HG03460 (cell line): ENCODE data around the gene CAMK2N1.
"Not testable (repeated sequence)": the region's sequence is repeated elsewhere in the genome, so short reads cannot be mapped to it uniquely, and the experiment has no call there.

Source experiments
- ATAC-seq: cut with Tn5 transposase; IDR thresholded peaks from one replicate; pipeline ENCODE4 v1.9.1; 2021; ENCODE audit not compliant: unreplicated experiment

The CAMK2N1 gene

GRCh38 chr1:20496725-20497383 lies 10.8 kb upstream of the CAMK2N1 start:
- not testable (repeated sequence) for ATAC-seq

- no peak for ATAC-seq
These were observed 10.2 kb upstream of the CAMK2N1 start for GRCh38 chr1:20496241-20496661.

- ATAC-seq = no peak
These were observed 9.7 kb upstream of the CAMK2N1 start for GRCh38 chr1:20495661-20496060.

GRCh38 chr1:20494609-20495311 lies 8.8 kb upstream of the CAMK2N1 start:
- ATAC-seq = no peak

GRCh38 chr1:20493839-20494608 lies 8.0 kb upstream of the CAMK2N1 start:
- ATAC-seq = no peak

GRCh38 chr1:20493309-20493708 lies 7.3 kb upstream of the CAMK2N1 start:
- ATAC-seq = no peak

- no peak for ATAC-seq
These were observed 6.7 kb upstream of the CAMK2N1 start for GRCh38 chr1:20492751-20493150.

GRCh38 chr1:20491866-20492265 lies 5.9 kb upstream of the CAMK2N1 start:
- ATAC-seq = no peak

- ATAC-seq = no peak
These were observed 5.2 kb upstream of the CAMK2N1 start for GRCh38 chr1:20491178-20491577.

- no peak for ATAC-seq
These were observed 1.2 kb upstream of the CAMK2N1 start for GRCh38 chr1:20487236-20487590.

- no peak for ATAC-seq
These were observed 636 bp upstream of the CAMK2N1 start for GRCh38 chr1:20486457-20487235.

- ATAC-seq = no peak
These were observed 1.2 kb downstream of the CAMK2N1 start for GRCh38 chr1:20484519-20485462.

GRCh38 chr1:20483833-20484518 lies 2.0 kb downstream of the CAMK2N1 start:
- no peak for ATAC-seq

GRCh38 chr1:20483098-20483832 lies 2.7 kb downstream of the CAMK2N1 start:
- no peak for ATAC-seq

- ATAC-seq = no peak
These were observed 4.1 kb downstream of the CAMK2N1 start for GRCh38 chr1:20481643-20482498.

GRCh38 chr1:20480951-20481617 lies 4.9 kb downstream of the CAMK2N1 start:
- no peak for ATAC-seq

GRCh38 chr1:20480243-20480944 lies 5.6 kb downstream of the CAMK2N1 start:
- no peak for ATAC-seq
